Thyroid gland (tissue), 4 donors: ENCODE results near the gene OTOF.

Source experiments
- CTCF ChIP-seq, 6 experiments: fragments of 200-600 bp in 3 of 6; fragments of 450-650 bp in 3 of 6; sonication (generic) in 3 of 6; IDR thresholded peaks; one replicate each; pipeline ENCODE4 v1.5.1; 2016 to 2019; ENCODE audit warnings: antibody characterized with exemption in 6 of 6, mild to moderate bottlenecking in 2 of 6, inconsistent platforms in 1 of 6, moderate library complexity in 1 of 6
- POLR2A ChIP-seq, 2 donors: fragments of 450-650 bp; IDR thresholded peaks; one replicate each; pipeline ENCODE4 v1.6.1; 2017; ENCODE audit warnings: antibody characterized with exemption in 2 of 2, mild to moderate bottlenecking in 2 of 2, moderate library complexity in 1 of 2

DNA sequence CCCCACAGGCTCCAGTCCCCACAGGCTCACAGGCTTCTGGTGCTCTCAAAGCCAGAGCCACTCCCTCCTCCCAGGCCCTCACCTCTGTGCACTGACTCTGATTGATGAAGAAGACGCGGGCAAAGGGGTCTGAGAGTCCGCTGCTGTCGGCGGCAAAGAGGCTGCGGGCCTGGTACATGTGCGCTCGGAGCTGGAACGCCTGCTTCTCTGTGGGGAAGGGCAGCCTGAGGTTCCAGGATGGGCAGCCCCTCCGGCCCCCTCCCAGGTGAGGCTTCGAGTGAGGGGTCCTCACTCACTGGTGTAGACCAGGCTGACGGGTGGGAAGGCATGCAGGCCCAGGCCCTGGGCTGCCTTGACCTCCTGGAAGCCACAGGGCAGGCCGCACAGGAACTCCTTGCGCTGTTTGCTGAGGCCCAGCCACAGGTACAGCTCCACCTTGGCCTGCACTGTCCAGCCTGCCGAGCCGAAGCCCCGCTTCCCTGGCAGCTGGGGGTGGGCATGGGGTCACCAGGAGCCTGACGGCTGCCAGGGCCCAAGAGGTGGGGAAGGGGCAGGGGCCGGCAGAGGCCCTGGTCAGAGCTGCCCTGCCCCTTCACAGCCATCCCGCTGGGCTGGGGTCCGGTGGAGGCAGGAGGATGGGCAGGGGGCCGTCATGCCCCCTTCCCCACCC, 2.0 kb downstream of the OTOF start:
- no peak for TF ChIP-seq CTCF (IDR thresholded peaks at IDR 0.05)
- TF ChIP-seq POLR2A (IDR thresholded peaks at IDR 0.05): no peak
